ENCODE measurements around the gene RGS9.

- TF ChIP-seq CTCF (conservative IDR thresholded peaks at IDR 0.05; ENCODE audit: low read depth in 2 of 2) (no peak), EZH2 (IDR thresholded peaks at IDR 0.05; ENCODE audit: low read depth, unreplicated experiment) (no peak), POLR2AphosphoS5 (IDR thresholded peaks at IDR 0.05; ENCODE audit: low read depth) (no peak), CREB1 (CRISPR knock-in tag; IDR thresholded peaks at IDR 0.05; ENCODE audit: low read depth) (no peak), REST (IDR thresholded peaks at IDR 0.05; ENCODE audit: unreplicated experiment) (no peak), ZNF462 (CRISPR knock-in tag; IDR thresholded peaks at IDR 0.05) (no peak), EZH2phosphoT487 (IDR thresholded peaks at IDR 0.05; ENCODE audit: unreplicated experiment) (no peak), STAT1 (IDR thresholded peaks at IDR 0.05; ENCODE audit: unreplicated experiment) (no peak)
Observed at GRCh38 chr17:65123757-65124675, 13.2 kb upstream of the RGS9 start.
